ENCODE results near the gene ARID1B. TPM values are rescaled to one million over a fixed set of nuclear protein-coding genes. Genes with fewer than 3 reads are reported as not detected.

The ARID1B gene
- total RNA-seq, 2 experiments from 2014 or later, result 36.9 to 38.9 TPM

- POLR2A ChIA-PET, result interaction anchor here (0.9 to 1.1 kb wide), 2 partner anchors 13 to 22 kb away, joined by 3 to 4 read pairs; no protein-coding TSS in a partner anchor
Measured at GRCh38 chr6:157164972-157165371, 387.8 kb downstream of the ARID1B start.

GRCh38 chr6:157166784-157167183 is 389.6 kb downstream of the ARID1B start:
- intact Hi-C loops (cut with micrococcal nuclease), result no loop called here
- Mint-ChIP-seq H3K36me3 (ENCODE audit: low read depth) (no peaks in the 10 kb centered on the region), H3K4me3 (no peak overlapping the region), H3K27me3 (no peaks in the 10 kb centered on the region), H3K9me3 (no peaks in the 10 kb centered on the region), H3K4me1 (ENCODE audit: low read depth) (no peaks in the 10 kb centered on the region), H3K27ac (no peak overlapping the region)
- no peak for TF ChIP-seq CTCF (IDR thresholded peaks at IDR 0.05)
- ATAC-seq (no peak), DNase-seq (no peak)
- ChIA-PET CTCF (no interaction called here), POLR2A (no interaction called here)

More at GRCh38 chr6:157164972-157165371, 387.8 kb downstream of the ARID1B start:
- H3K36me3 Mint-ChIP-seq (ENCODE audit: low read depth), result no peaks in the 10 kb centered on the region
- intact Hi-C loops (cut with micrococcal nuclease), result no loop called here
- H3K9me3 Mint-ChIP-seq, result no peaks in the 10 kb centered on the region
- ATAC-seq, result no peak
- no peak overlapping the region for H3K4me3 Mint-ChIP-seq
- H3K27ac Mint-ChIP-seq, result no peak overlapping the region
- H3K27me3 Mint-ChIP-seq, result no peaks in the 10 kb centered on the region
- TF ChIP-seq CTCF (IDR thresholded peaks at IDR 0.05), result no peak
- no peak for DNase-seq
- CTCF ChIA-PET, result interaction anchor here (1.4 to 1.7 kb wide), 3 partner anchors 10 to 131 kb away, joined by 3 to 6 read pairs (median 6); no protein-coding TSS in a partner anchor
- H3K4me1 Mint-ChIP-seq (ENCODE audit: low read depth), result no peaks in the 10 kb centered on the region

GRCh38 chr6:157167837-157168236 is 390.7 kb downstream of the ARID1B start:
- no peaks in the 10 kb centered on the region for H3K27me3 Mint-ChIP-seq
- no peaks in the 10 kb centered on the region for H3K36me3 Mint-ChIP-seq (ENCODE audit: low read depth)
- no peak for TF ChIP-seq CTCF (IDR thresholded peaks at IDR 0.05)
- no peak overlapping the region for H3K4me3 Mint-ChIP-seq
- DNase-seq (no peak), ATAC-seq (no peak)
- ChIA-PET POLR2A (no interaction called here), CTCF (no interaction called here)
- no peaks in the 10 kb centered on the region for H3K4me1 Mint-ChIP-seq (ENCODE audit: low read depth)
- H3K9me3 Mint-ChIP-seq, result no peaks in the 10 kb centered on the region
- no peak overlapping the region for H3K27ac Mint-ChIP-seq
- intact Hi-C loops (cut with micrococcal nuclease), result no loop called here

GRCh38 chr6:157168471-157168870 is 391.3 kb downstream of the ARID1B start:
- intact Hi-C loops (cut with micrococcal nuclease), result no loop called here
- ATAC-seq (no peak), DNase-seq (no peak)
- TF ChIP-seq CTCF (IDR thresholded peaks at IDR 0.05), result no peak
- no peaks in the 10 kb centered on the region for H3K9me3 Mint-ChIP-seq
- H3K4me1 Mint-ChIP-seq (ENCODE audit: low read depth), result no peaks in the 10 kb centered on the region
- H3K4me3 Mint-ChIP-seq, result no peak overlapping the region
- ChIA-PET POLR2A (no interaction called here), CTCF (interaction anchor here (0.9 kb wide), 1 partner anchor 9 kb away, joined by 3 read pairs; no protein-coding TSS in a partner anchor)
- no peak overlapping the region for H3K27ac Mint-ChIP-seq
- H3K36me3 Mint-ChIP-seq (ENCODE audit: low read depth), result no peaks in the 10 kb centered on the region
- no peaks in the 10 kb centered on the region for H3K27me3 Mint-ChIP-seq

GRCh38 chr6:157169226-157169625 is 392.0 kb downstream of the ARID1B start:
- DNase-seq (no peak), ATAC-seq (no peak)
- Mint-ChIP-seq H3K27me3 (no peaks in the 10 kb centered on the region), H3K4me1 (ENCODE audit: low read depth) (no peaks in the 10 kb centered on the region), H3K36me3 (ENCODE audit: low read depth) (peaks cover 3% of the 10 kb centered on the region), H3K27ac (no peak overlapping the region), H3K4me3 (no peak overlapping the region), H3K9me3 (no peaks in the 10 kb centered on the region)
- ChIA-PET POLR2A (no interaction called here), CTCF (no interaction called here)
- intact Hi-C loops (cut with micrococcal nuclease), result no loop called here
- no peak for TF ChIP-seq CTCF (IDR thresholded peaks at IDR 0.05)

All from activated CD8-positive, alpha-beta T cell treated with anti-CD3 and anti-CD28 coated beads for 36 hours (primary cell).